PFSK-1 (cell line): Measurements from ENCODE around the gene ZBTB16.

Source experiments
- POLR2AphosphoS5 ChIP-seq: IDR thresholded peaks from 2 replicates; pipeline ENCODE4 v1.6.1; 2012; ENCODE audit warnings: low read depth, mild to moderate bottlenecking, control low read depth, low read length, moderate library complexity
- SIN3A ChIP-seq: IDR thresholded peaks from 2 replicates; pipeline ENCODE4 v1.6.1; 2012; ENCODE audit warnings: mild to moderate bottlenecking, low read length, moderate library complexity, borderline replicate concordance; ENCODE audit not compliant: insufficient read depth

DNA sequence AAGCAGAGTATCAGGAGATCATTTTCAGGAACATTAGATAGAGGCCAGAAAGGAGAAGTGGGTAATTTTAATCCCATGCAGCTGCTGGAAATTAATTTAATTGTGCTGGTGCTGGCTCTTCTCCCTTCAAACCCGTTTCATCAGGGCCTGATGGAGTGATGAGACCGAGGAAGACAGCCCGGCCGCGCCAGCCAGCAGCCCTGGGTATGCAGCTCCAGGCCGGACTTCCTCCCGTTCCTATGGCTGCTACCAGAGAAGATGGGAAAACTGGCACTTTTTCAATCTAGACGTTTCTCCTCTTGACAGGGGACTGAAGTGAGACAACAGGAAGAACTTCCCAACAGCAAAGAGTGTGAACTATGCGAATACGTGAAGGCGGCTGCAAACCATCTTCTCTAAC lies 24.6 kb upstream of the ZBTB16 start:
- TF ChIP-seq POLR2AphosphoS5: no peak
- TF ChIP-seq SIN3A: no peak
